Measurements from ENCODE around the gene ANKRD29.
"Not testable (repeated sequence)": the region's sequence is repeated elsewhere in the genome, so short reads cannot be mapped to it uniquely, and the experiment has no call there.

The ANKRD29 gene

GRCh38 chr18:23636433-23636832 is 26.3 kb downstream of the ANKRD29 start:
- H4K12ac ChIP-seq (ENCODE audit: low read depth, low read length); H3K27me3 ChIP-seq (ENCODE audit: insufficient read depth, low read length); H3K4ac ChIP-seq (ENCODE audit: low read depth, low read length); H3K18ac ChIP-seq (ENCODE audit: low read length); H3K14ac ChIP-seq (ENCODE audit: low read length); H3K4me3 ChIP-seq (ENCODE audit: low read depth, low read length); H3K4me1 ChIP-seq (ENCODE audit: control insufficient read depth in 1 of 2, insufficient read depth in 2 of 2, low read length in 2 of 2); H3K79me1 ChIP-seq (ENCODE audit: low read length); H3K36me3 ChIP-seq (ENCODE audit: control insufficient read depth in 1 of 2, insufficient read depth in 2 of 2, low read length in 2 of 2); H3K9ac ChIP-seq (ENCODE audit: low read length); H3K79me2 ChIP-seq (ENCODE audit: control insufficient read depth, insufficient read depth, low read length, poor library complexity); H3K23ac ChIP-seq (ENCODE audit: low read length); H3K4me2 ChIP-seq (ENCODE audit: low read length); H2AFZ ChIP-seq (ENCODE audit: insufficient read depth, low read length, poor library complexity); H4K8ac ChIP-seq (ENCODE audit: low read depth, low read length); H2BK12ac ChIP-seq (ENCODE audit: low read length); H4K91ac ChIP-seq (ENCODE audit: low read depth, low read length); H2BK120ac ChIP-seq (ENCODE audit: insufficient read depth, low read length, poor library complexity); H2BK5ac ChIP-seq (ENCODE audit: low read depth, low read length, poor library complexity); H2AK5ac ChIP-seq (ENCODE audit: low read length); H3K9me3 ChIP-seq (ENCODE audit: insufficient read depth, low read depth, low read length); H3K27ac ChIP-seq (ENCODE audit: low read depth, low read length): not testable (repeated sequence)
- peak; percentile 17 to 27 for DNase-seq
- no CpG with 5 or more reads among the region's 5 CpGs for WGBS (ENCODE audit: extremely low coverage, insufficient coverage, insufficient read length)

GRCh38 chr18:23636071-23636399 is 26.7 kb downstream of the ANKRD29 start:
- Histone ChIP-seq H3K79me2 (ENCODE audit: control insufficient read depth, insufficient read depth, low read length, poor library complexity) (no peaks in the 10 kb centered on the region), H3K27ac (ENCODE audit: low read depth, low read length) (no peak overlapping the region), H3K4me1 (ENCODE audit: control insufficient read depth in 1 of 2, insufficient read depth in 2 of 2, low read length in 2 of 2) (peaks cover 0 to 2% of the 10 kb centered on the region in 2 experiments), H4K8ac (ENCODE audit: low read depth, low read length) (no peak overlapping the region), H3K27me3 (ENCODE audit: insufficient read depth, low read length) (no peaks in the 10 kb centered on the region), H3K79me1 (ENCODE audit: low read length) (no peaks in the 10 kb centered on the region), H2BK12ac (ENCODE audit: low read length) (no peak overlapping the region), H3K23ac (ENCODE audit: low read length) (no peak overlapping the region), H3K9me3 (ENCODE audit: insufficient read depth, low read depth, low read length) (no peaks in the 10 kb centered on the region), H3K4me3 (ENCODE audit: low read depth, low read length) (no peak overlapping the region), H3K9ac (ENCODE audit: low read length) (no peak overlapping the region), H2AK5ac (ENCODE audit: low read length) (no peak overlapping the region), H4K12ac (ENCODE audit: low read depth, low read length) (no peak overlapping the region), H3K36me3 (ENCODE audit: control insufficient read depth in 1 of 2, insufficient read depth in 2 of 2, low read length in 2 of 2) (no peaks in the 10 kb centered on the region), H3K4me2 (ENCODE audit: low read length) (no peak overlapping the region), H2BK5ac (ENCODE audit: low read depth, low read length, poor library complexity) (no peak overlapping the region), H3K14ac (ENCODE audit: low read length) (no peak overlapping the region), H3K18ac (ENCODE audit: low read length) (no peak overlapping the region), H3K4ac (ENCODE audit: low read depth, low read length) (no peak overlapping the region), H2AFZ (ENCODE audit: insufficient read depth, low read length, poor library complexity) (no peak overlapping the region), H2BK120ac (ENCODE audit: insufficient read depth, low read length, poor library complexity) (no peak overlapping the region), H4K91ac (ENCODE audit: low read depth, low read length) (no peak overlapping the region)
- no CpG with 5 or more reads among the region's 3 CpGs for WGBS (ENCODE audit: extremely low coverage, insufficient coverage, insufficient read length)
- DNase-seq = no peak

GRCh38 chr18:23635283-23636070 is 27.2 kb downstream of the ANKRD29 start:
- Histone ChIP-seq H3K27me3 (ENCODE audit: insufficient read depth, low read length) (no peaks in the 10 kb centered on the region), H2AFZ (ENCODE audit: insufficient read depth, low read length, poor library complexity) (no peak overlapping the region), H4K8ac (ENCODE audit: low read depth, low read length) (no peak overlapping the region), H3K9ac (ENCODE audit: low read length) (no peak overlapping the region), H3K4me2 (ENCODE audit: low read length) (no peak overlapping the region), H3K23ac (ENCODE audit: low read length) (no peak overlapping the region), H3K4me3 (ENCODE audit: low read depth, low read length) (no peak overlapping the region), H3K36me3 (ENCODE audit: control insufficient read depth in 1 of 2, insufficient read depth in 2 of 2, low read length in 2 of 2) (no peaks in the 10 kb centered on the region), H3K4ac (ENCODE audit: low read depth, low read length) (no peak overlapping the region), H3K14ac (ENCODE audit: low read length) (no peak overlapping the region), H3K18ac (ENCODE audit: low read length) (no peak overlapping the region), H2BK5ac (ENCODE audit: low read depth, low read length, poor library complexity) (no peak overlapping the region), H3K4me1 (ENCODE audit: control insufficient read depth in 1 of 2, insufficient read depth in 2 of 2, low read length in 2 of 2) (peaks cover 0 to 2% of the 10 kb centered on the region in 2 experiments), H4K91ac (ENCODE audit: low read depth, low read length) (no peak overlapping the region), H2AK5ac (ENCODE audit: low read length) (no peak overlapping the region), H4K12ac (ENCODE audit: low read depth, low read length) (no peak overlapping the region), H3K9me3 (ENCODE audit: insufficient read depth, low read depth, low read length) (no peaks in the 10 kb centered on the region), H2BK12ac (ENCODE audit: low read length) (no peak overlapping the region), H3K79me2 (ENCODE audit: control insufficient read depth, insufficient read depth, low read length, poor library complexity) (no peaks in the 10 kb centered on the region), H3K79me1 (ENCODE audit: low read length) (no peaks in the 10 kb centered on the region), H3K27ac (ENCODE audit: low read depth, low read length) (no peak overlapping the region), H2BK120ac (ENCODE audit: insufficient read depth, low read length, poor library complexity) (no peak overlapping the region)
- DNase-seq = no peak
- no CpG with 5 or more reads among the region's 6 CpGs for WGBS (ENCODE audit: extremely low coverage, insufficient coverage, insufficient read length)

GRCh38 chr18:23634692-23635091 is 28.0 kb downstream of the ANKRD29 start:
- Histone ChIP-seq H2AFZ (ENCODE audit: insufficient read depth, low read length, poor library complexity) (no peak overlapping the region), H2BK120ac (ENCODE audit: insufficient read depth, low read length, poor library complexity) (no peak overlapping the region), H4K8ac (ENCODE audit: low read depth, low read length) (no peak overlapping the region), H3K18ac (ENCODE audit: low read length) (no peak overlapping the region), H3K79me2 (ENCODE audit: control insufficient read depth, insufficient read depth, low read length, poor library complexity) (no peaks in the 10 kb centered on the region), H3K14ac (ENCODE audit: low read length) (no peak overlapping the region), H3K23ac (ENCODE audit: low read length) (no peak overlapping the region), H2BK12ac (ENCODE audit: low read length) (no peak overlapping the region), H3K9ac (ENCODE audit: low read length) (no peak overlapping the region), H3K4me1 (ENCODE audit: control insufficient read depth in 1 of 2, insufficient read depth in 2 of 2, low read length in 2 of 2) (peaks cover 0 to 2% of the 10 kb centered on the region in 2 experiments), H4K12ac (ENCODE audit: low read depth, low read length) (no peak overlapping the region), H3K9me3 (ENCODE audit: insufficient read depth, low read depth, low read length) (no peaks in the 10 kb centered on the region), H3K27ac (ENCODE audit: low read depth, low read length) (no peak overlapping the region), H2AK5ac (ENCODE audit: low read length) (no peak overlapping the region), H2BK5ac (ENCODE audit: low read depth, low read length, poor library complexity) (no peak overlapping the region), H3K4me3 (ENCODE audit: low read depth, low read length) (no peak overlapping the region), H3K4me2 (ENCODE audit: low read length) (no peak overlapping the region), H4K91ac (ENCODE audit: low read depth, low read length) (no peak overlapping the region), H3K27me3 (ENCODE audit: insufficient read depth, low read length) (no peaks in the 10 kb centered on the region), H3K4ac (ENCODE audit: low read depth, low read length) (no peak overlapping the region), H3K79me1 (ENCODE audit: low read length) (no peaks in the 10 kb centered on the region), H3K36me3 (ENCODE audit: control insufficient read depth in 1 of 2, insufficient read depth in 2 of 2, low read length in 2 of 2) (no peaks in the 10 kb centered on the region)
- no peak for DNase-seq
- WGBS (ENCODE audit: extremely low coverage, insufficient coverage, insufficient read length) = no CpG with 5 or more reads among the region's 3 CpGs
